HS-5 (cell line): Measurements from ENCODE around the gene HAUS7.

Experiments used
- DNase-seq: peaks from one replicate; pipeline ENCODE4 v3.0.0-alpha.2; 2012; ENCODE audit warnings: low read depth

Gene HAUS7

GRCh38 chrX:153438532-153438931 is 31.8 kb downstream of the HAUS7 start:
- no peak for DNase-seq

- no peak for DNase-seq
Observed at GRCh38 chrX:153435845-153436244, 34.5 kb downstream of the HAUS7 start.

GRCh38 chrX:153434801-153435200 is 35.6 kb downstream of the HAUS7 start:
- DNase-seq = no peak

GRCh38 chrX:153433781-153434285 is 36.5 kb downstream of the HAUS7 start:
- no peak for DNase-seq

GRCh38 chrX:153433161-153433680 is 37.2 kb downstream of the HAUS7 start:
- DNase-seq = no peak

GRCh38 chrX:153430796-153431195 is 39.6 kb downstream of the HAUS7 start:
- DNase-seq = no peak

GRCh38 chrX:153426204-153426603 is 44.2 kb downstream of the HAUS7 start:
- no peak for DNase-seq

GRCh38 chrX:153423652-153424051 is 46.7 kb downstream of the HAUS7 start:
- DNase-seq = no peak

GRCh38 chrX:153421856-153422255 is 48.5 kb downstream of the HAUS7 start:
- DNase-seq = no peak

GRCh38 chrX:153420851-153421599 is 49.4 kb downstream of the HAUS7 start:
- DNase-seq = no peak

- DNase-seq = no peak
Observed at GRCh38 chrX:153417637-153418036, 52.7 kb downstream of the HAUS7 start.

- no peak for DNase-seq
Observed at GRCh38 chrX:153416781-153417450, 53.5 kb downstream of the HAUS7 start.

- no peak for DNase-seq
Observed at GRCh38 chrX:153414856-153415510, 55.4 kb downstream of the HAUS7 start.

- no peak for DNase-seq
Observed at GRCh38 chrX:153413731-153414130, 56.6 kb downstream of the HAUS7 start.

- DNase-seq = no peak
Observed at GRCh38 chrX:153412746-153413720, 57.3 kb downstream of the HAUS7 start.

GRCh38 chrX:153411988-153412574 is 58.3 kb downstream of the HAUS7 start:
- no peak for DNase-seq

- no peak for DNase-seq
Observed at GRCh38 chrX:153411255-153411987, 59.0 kb downstream of the HAUS7 start, which contains the start of gene ZFP92. Gene ZFP92 (plus strand): TSS chrX:153411472. CDS start chrX:153418323, 6,851 bp downstream.

GRCh38 chrX:153410888-153411254 is 59.5 kb downstream of the HAUS7 start:
- no peak for DNase-seq

GRCh38 chrX:153410373-153410772 is 60.0 kb downstream of the HAUS7 start:
- DNase-seq = no peak

- DNase-seq = no peak
Observed at GRCh38 chrX:153409414-153410101, 60.8 kb downstream of the HAUS7 start.
